Left ventricle myocardium inferior (tissue), 1 donor: ENCODE data around the gene CCT3. TPM values are rescaled to one million over a fixed set of nuclear protein-coding genes. Genes with fewer than 3 reads are reported as not detected.
"Not testable (repeated sequence)": the region's sequence is repeated elsewhere in the genome, so short reads cannot be mapped to it uniquely, and the experiment has no call there.

Experiments
- DNase-seq: peaks from one replicate; pipeline ENCODE4 v3.0.0-alpha.2; 2020
- H3K27ac ChIP-seq: fragments of 200-600 bp; replicated peaks from 2 replicates; pipeline ENCODE4 v1.8.0; 2021
- H3K27me3 ChIP-seq: fragments of 200-600 bp; 2 replicates; pipeline ENCODE4 v1.8.0; 2021; ENCODE audit warnings: low read depth
- H3K36me3 ChIP-seq: fragments of 200-600 bp; 2 replicates; pipeline ENCODE4 v1.8.0; 2021
- H3K4me1 ChIP-seq: fragments of 200-600 bp; 2 replicates; pipeline ENCODE4 v1.8.0; 2021
- H3K4me3 ChIP-seq: fragments of 200-600 bp; 2 replicates; pipeline ENCODE4 v1.8.0; 2021; ENCODE audit warnings: mild to moderate bottlenecking, moderate library complexity
- H3K9me3 ChIP-seq: fragments of 200-600 bp; replicated peaks from 2 replicates; pipeline ENCODE4 v1.8.0; 2021
- CTCF ChIP-seq: fragments of 200-600 bp; IDR thresholded peaks from 2 replicates; pipeline ENCODE4 v1.8.0; 2021; ENCODE audit warnings: antibody characterized with exemption, mild to moderate bottlenecking, borderline replicate concordance
- intact Hi-C: fragments of 100-400 bp; cut with micrococcal nuclease; formaldehyde crosslinking; loops from one replicate; pipeline ENCODE4 v1.11.0; 2022
- total RNA-seq: library from RNA; stranded (reverse); fragmentation: NEBNext Ultra II Directional; extraction: Animal tissue kit (Norgen Biotek cat#: 25700); gene quantifications from one replicate; pipeline ENCODE4 v1.2.1, GENCODE V29; 2021
- donor health status: DM: no; HTN: yes; CAD: no; lungs with severe emphysema.

Gene CCT3
- total RNA-seq, 1 donor from 2014 or later = 123 TPM

- H3K27me3 ChIP-seq = peaks cover 25% of the 10 kb centered on the region
- H3K36me3 ChIP-seq = no peaks in the 10 kb centered on the region
- no peak for DNase-seq
- TF ChIP-seq CTCF = no peak
- intact Hi-C loops = no loop called here
- H3K9me3 ChIP-seq = no peaks in the 10 kb centered on the region
- no peak overlapping the region for H3K4me3 ChIP-seq
- peaks cover 6% of the 10 kb centered on the region for H3K4me1 ChIP-seq
- H3K27ac ChIP-seq = no peak overlapping the region
These were observed 4.3 kb upstream of the CCT3 start for GRCh38 chr1:156342166-156342955.

- no peak for DNase-seq
- Histone ChIP-seq H3K4me3 (peak overlapping the region; percentile 75), H3K27ac (peak overlapping the region; percentile 94), H3K36me3 (peaks cover 30% of the 10 kb centered on the region), H3K4me1 (peaks cover 32% of the 10 kb centered on the region), H3K9me3 (no peaks in the 10 kb centered on the region), H3K27me3 (no peaks in the 10 kb centered on the region)
- no peak for TF ChIP-seq CTCF
- intact Hi-C loops = no loop called here
These were observed 258 bp downstream of the CCT3 start for GRCh38 chr1:156337888-156338179.

DNA sequence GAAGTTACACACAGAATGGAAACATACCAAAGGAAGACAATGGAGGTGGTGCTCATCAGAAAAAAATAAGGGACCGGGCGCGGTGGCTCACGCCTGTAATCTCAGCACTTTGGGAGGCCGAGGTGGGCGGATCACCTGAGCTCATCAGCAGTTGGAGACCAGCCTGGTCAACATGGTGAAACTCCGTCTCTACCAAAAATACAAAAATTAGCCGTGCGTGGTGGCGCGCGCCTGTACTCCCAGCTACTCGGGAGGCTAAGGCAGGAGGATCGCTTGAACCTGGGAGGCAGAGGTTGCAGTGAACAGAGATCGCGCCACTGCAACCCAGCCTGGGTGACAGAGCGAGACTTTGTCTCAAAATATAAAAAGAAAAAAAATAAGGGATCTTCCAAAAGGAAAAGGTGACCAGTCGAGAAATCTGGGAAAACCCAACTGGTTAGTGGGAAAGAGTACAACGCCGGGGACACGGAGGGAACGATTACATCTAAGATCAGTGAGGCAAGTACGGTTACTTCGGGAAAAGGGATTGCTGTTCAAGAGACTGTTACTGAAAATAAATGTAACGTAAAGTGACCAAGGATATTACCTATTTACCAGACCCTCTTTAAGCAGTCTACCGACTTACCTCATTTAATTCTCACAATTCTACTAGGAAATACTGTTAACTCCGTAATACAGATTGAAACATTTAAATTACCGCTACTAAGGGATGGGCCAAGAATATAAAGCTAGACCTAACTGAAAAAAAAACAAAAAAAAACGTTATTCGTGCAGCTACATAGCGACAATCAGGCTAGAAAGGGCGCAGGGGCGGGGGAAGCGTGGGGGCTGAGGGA, 822 bp downstream of the CCT3 start:
- no peak for TF ChIP-seq CTCF
- Histone ChIP-seq H3K4me1 (peaks cover 32% of the 10 kb centered on the region), H3K9me3 (no peaks in the 10 kb centered on the region), H3K36me3 (peaks cover 36% of the 10 kb centered on the region), H3K27me3 (no peaks in the 10 kb centered on the region), H3K27ac (peak overlapping the region; percentile 94), H3K4me3 (peak overlapping the region; percentile 75)
- no peak for DNase-seq
- intact Hi-C loops = no loop called here

GRCh38 chr1:156336242-156336641, 1.9 kb downstream of the CCT3 start:
- no peaks in the 10 kb centered on the region for H3K27me3 ChIP-seq
- intact Hi-C loops = no loop called here
- TF ChIP-seq CTCF = no peak
- no peaks in the 10 kb centered on the region for H3K9me3 ChIP-seq
- H3K27ac ChIP-seq = no peak overlapping the region
- H3K36me3 ChIP-seq = peaks cover 46% of the 10 kb centered on the region
- peak overlapping the region; percentile 75 for H3K4me3 ChIP-seq
- DNase-seq = no peak
- peaks cover 32% of the 10 kb centered on the region for H3K4me1 ChIP-seq

DNA sequence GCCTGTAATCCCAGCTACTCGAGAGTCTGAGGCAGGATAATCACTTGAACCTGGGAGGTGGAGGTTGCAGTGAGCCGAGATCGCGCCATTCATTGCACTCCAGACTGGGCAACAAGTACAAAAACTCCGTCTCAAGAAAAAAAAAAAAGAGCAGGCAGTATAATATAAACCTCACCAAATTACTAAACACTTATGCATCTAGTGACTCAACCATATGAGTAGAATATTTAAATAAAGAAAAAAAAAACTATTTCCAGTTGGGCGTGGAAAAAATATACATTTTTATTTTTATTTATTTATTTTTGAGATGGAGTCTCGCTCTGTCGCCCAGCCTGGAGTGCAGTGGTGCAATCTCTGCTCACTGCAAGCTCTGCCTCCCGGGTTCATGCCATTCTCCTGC, 14.9 kb downstream of the CCT3 start:
- intact Hi-C loops = not testable (repeated sequence)

GRCh38 chr1:156320560-156320959, 17.5 kb downstream of the CCT3 start:
- no peaks in the 10 kb centered on the region for H3K27me3 ChIP-seq
- intact Hi-C loops = no loop called here
- no peak for DNase-seq

More for the DNA sequence above, 14.9 kb downstream of the CCT3 start:
- not testable (repeated sequence) for H3K4me1 ChIP-seq, H3K27ac ChIP-seq, H3K27me3 ChIP-seq, DNase-seq, H3K9me3 ChIP-seq, H3K4me3 ChIP-seq
- H3K36me3 ChIP-seq = peaks cover 89% of the 10 kb centered on the region

More at GRCh38 chr1:156320560-156320959, 17.5 kb downstream of the CCT3 start:
- no peaks in the 10 kb centered on the region for H3K4me1 ChIP-seq
- H3K36me3 ChIP-seq = peaks cover 100% of the 10 kb centered on the region
- no peak for TF ChIP-seq CTCF
- no peak overlapping the region for H3K27ac ChIP-seq
- no peaks in the 10 kb centered on the region for H3K9me3 ChIP-seq
- no peak overlapping the region for H3K4me3 ChIP-seq
